NCI-H446 (cell line): Measurements from ENCODE around the gene GPR137B.
"Not testable (repeated sequence)": the region's sequence is repeated elsewhere in the genome, so short reads cannot be mapped to it uniquely, and the experiment has no call there.

Experiments
- DNase-seq, 2 experiments: peaks; one replicate each; lab custom pipeline; 2025; lab: John Stamatoyannopoulos, UW

GPR137B gene

GRCh38 chr1:236161230-236161629, 18.9 kb downstream of the GPR137B start:
- DNase-seq, result no peak

DNA sequence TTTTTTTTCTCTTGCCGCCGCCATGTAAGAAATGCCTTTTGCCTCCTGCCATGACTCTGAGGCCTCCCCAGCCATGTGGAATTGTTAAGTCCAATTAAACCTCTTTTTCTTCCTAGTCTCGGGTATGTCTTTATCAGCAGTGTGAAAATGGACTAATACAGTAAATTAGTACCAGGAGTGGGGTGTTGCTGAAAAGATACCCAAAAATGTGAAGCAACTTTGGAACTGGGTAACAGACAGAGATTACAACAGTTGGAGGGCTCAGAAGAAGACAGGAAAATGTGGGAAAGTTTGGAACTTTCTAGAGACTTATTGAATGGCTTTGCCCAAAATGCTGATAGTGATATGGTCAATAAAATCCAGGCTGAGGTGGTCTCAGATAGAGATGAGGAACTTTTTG, 19.4 kb downstream of the GPR137B start:
- not testable (repeated sequence) for DNase-seq

DNA sequence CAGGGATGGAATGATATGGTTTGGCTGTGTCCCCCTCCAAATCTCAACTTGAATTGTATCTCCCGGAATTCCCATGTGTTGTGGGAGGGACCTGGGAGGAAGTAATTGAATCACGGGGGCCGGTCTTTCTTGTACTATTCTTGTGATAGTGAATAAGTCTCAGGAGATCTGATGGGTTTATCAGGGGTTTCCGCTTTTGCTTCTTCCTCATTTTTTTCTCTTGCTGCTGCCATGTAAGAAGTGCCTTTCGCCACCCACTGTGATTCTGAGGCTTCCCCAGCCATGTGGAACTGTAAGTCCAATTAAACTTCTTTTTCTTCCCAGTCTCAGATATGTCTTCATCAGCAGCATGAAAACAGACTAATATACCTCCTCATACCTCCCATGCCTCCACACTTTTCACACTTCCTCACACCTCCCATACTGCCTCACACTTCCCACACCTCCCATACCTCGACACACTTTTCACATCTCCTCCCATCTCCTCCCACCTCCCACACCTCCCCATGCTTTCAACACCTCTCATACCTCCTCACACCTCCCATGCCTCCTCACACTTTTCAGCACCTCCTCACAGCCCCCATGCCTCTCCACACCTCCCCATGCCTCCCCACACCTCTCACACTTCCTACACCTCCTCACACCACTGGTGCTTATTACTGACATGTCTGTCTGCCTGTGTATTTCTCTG, 21.3 kb downstream of the GPR137B start:
- DNase-seq, result no peak

GRCh38 chr1:236164273-236164672, 21.9 kb downstream of the GPR137B start:
- no peak for DNase-seq

DNA sequence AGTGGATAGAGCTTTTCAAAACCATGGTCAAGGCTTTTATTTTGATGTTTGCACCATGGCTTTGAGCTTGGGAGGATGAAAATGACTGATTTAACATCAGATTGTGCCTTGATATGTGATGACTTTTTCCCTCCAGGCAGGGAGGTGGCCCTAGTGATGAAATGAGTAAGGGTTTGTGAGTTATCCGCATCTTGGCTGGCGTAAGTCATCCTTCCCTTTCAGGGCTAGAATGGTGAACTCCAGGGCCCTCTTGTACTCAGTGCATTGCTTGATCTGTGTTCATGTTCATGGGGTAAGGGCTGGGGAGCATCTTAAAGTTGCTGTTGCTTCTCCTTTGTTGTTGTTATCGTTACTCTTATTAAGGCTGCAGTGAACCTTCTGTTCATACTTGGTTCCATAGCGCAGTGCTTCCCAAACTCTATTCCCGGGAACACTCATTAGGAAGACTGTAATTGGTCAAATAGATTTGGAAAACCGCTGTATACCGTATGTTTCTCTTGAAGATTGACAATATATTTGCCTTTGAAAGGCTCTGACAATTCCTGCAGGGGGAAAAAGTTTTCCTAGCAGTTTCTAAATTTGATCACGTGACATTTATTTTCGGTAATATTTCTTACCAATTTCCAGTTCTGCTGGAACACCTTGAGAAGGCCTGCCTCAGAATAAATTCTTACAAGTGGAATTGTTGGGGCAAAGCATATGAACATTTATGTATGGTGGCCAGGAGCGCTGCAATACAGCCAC, 23.1 kb downstream of the GPR137B start:
- no peak for DNase-seq

- DNase-seq, result no peak
Observed at GRCh38 chr1:236166041-236166440, 23.7 kb downstream of the GPR137B start.

- no peak for DNase-seq
Observed at GRCh38 chr1:236167154-236167553, 24.8 kb downstream of the GPR137B start.

GRCh38 chr1:236167578-236167977, 25.2 kb downstream of the GPR137B start:
- no peak for DNase-seq

DNA sequence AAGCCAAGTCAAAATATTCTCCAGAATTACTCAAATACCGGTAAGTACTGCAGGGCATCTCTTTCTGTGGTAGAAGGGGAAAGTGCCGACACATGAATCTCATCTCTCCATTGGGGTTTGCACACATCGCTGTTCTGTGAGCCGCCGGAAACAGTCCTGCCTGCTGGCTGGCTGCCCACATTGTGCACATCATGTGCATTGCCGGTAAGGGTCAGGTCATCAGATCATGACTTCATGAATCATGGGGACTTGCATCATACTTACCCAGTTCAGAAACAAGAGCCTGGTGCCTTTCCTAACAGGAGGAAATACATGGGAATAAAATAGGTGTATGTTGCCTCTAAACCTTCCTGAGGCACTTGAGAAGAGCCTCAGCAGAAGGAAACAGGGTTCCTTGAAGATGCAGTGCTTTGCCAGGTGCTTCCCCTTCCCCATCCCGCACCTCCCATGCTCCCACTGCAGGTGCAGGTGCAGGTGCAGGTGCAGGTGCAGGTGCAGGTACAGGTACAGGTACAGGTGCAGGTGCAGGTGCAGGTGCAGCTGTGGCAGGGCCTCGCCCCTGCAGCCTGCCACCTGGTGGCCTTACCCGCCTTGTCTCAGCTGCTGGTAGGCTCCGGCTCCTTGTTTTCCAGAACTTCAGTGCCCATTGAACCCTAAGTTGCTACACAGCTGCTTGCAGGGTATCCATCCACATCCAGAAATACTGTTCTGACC, 26.5 kb downstream of the GPR137B start:
- DNase-seq, result no peak

DNA sequence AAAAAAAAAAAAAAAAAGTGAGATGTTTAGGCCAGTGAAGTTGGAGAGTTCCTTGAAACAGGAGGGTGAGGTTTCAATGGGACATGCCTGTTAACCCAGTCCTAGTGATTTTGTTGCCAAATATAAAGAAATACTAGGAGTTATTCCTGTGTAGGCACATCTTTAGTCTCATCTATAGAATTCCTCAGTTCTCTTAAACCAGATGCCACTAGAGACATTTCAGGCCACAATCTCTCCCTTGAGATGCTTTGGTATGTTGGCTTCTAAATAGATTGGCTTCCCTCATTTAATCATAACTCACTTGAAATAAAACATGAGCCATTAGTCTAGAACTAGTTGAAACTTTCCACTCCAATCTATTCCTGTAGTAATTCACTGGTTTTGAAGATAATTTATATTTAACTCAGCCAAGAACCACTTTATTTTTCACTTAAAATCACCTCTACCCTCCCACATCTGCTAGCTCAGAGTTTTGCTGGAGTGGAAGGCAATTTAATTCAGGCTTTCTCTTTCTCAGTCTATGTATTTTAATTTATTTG, 29.8 kb downstream of the GPR137B start:
- no peak for DNase-seq

DNA sequence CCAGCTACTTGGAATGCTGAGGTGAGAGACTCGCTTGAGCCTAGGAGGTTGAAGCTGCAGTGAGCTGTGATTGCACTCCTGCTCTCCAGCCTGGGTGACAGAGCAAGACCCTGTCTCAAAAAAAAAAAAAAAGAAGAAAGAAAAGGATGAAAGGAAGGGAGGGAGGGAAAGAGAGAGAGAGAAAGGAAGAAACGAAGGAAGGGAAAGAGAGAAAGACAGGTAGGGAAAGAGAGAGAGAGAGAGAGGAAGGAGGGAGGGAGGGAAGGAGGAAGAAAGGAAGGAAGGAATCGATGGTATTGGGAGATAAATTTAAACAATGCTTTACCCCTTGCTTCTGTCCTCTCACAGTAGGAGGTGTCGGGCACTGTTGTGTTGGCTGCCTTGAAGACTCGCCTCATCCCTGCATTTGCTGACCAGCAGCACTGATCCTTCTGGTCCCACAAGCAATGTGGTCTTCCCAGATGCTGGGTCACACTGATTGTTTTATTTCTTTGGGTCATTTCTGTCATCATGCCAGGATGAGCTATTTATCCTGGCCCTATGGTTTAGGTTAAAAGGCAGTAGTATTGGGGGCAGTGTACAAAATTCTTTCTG, 30.9 kb downstream of the GPR137B start:
- no peak for DNase-seq

DNA sequence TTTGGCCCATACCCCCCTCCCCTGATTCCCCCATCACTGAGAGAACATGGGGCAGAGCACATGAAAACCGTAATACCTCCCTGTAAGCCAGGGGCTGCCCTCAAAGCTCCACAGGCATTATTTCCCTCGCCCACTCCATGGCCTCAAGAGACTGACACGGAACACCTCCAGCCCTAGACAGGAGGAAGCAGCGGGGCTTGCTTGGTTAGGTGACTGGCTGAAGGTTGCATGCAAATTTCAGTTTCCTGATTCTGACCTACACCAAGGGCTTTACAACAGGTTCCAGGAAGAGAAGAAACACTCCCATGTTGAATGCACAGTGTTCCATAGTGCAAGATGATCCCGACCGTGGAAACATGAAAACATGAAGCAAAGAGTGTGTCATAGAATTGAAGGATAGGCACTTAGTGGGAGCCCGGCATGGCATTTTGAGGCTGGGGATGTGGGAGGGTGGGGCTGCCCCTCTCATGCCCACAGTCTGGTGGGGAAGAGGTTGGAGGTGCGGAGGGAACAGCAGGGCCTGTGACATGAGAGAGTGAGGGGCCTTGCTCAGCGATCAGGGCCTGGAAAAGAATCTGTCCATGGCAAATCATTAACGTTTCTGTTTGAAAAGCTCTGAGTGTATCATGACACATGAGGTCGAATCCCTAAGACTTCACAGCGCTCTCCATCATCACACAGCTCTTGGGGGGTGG, 33.5 kb downstream of the GPR137B start:
- DNase-seq, result no peak

DNA sequence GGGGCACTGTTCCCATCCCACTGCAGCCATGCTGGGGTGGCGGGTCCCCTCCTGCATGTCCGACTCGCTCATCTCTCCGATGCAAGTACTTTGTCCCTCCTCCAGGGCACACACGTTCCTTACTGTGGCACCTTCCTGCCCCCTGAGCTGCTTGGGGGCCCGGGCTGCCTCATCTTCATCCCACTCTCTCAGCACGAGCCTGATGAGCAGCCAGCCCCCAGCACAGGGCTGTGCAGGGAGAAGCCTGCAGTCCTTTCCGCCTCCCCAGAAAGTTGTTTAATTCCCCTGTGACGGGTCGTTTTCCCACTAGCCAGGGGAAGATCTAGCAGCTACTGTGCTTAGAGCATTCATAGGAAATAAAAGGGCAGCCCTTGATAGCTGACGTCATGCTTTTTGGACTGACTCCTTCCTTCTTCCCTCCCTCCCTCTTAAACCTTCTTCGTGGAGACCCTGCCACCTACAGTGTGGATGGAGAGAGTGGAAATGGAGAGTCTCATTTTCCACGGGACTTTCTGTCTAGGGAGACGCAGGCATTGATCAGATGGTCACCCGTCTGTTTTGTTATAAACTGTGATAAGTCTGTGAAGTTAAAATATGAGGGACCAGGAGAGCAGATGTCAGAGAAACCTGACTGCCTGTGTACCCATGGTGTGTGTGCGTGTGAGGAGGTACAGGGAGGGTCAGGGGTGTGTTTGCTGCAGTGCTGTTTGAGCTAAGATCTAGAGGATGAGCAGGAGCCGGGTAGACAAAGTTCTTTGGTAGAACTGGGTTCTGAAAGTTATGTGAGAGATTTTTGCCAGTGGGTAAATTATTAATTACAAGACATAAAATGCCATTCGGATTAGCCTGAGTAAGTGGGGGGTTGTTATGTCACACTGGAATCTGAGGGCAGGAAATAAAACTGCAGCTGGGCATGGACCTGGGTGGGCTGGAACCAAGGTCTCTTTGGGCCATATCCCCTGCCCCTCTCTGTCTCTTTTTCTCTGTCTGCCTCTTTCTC, 34.3 kb downstream of the GPR137B start:
- DNase-seq, result no peak

GRCh38 chr1:236179634-236180033, 37.3 kb downstream of the GPR137B start:
- no peak for DNase-seq

DNA sequence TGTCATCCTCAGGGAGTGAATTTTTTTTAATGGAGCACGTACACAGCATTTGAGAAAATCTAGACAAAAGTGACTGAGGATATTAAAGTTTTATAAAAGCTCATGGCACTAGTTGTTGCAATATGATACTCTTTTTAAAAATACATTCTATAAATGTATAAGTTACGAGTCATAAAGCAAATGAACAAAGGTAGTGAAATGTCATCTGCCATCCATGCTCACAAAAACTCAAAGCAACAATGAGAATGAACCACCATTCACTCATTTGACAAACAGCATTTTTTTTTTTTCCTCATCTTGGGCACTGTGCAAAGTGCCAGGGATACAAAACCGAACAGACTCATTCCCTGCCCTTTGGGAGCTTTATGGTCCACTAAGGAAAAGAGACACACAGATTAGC, 38.7 kb downstream of the GPR137B start:
- DNase-seq, result no peak

- no peak for DNase-seq
Observed at GRCh38 chr1:236185687-236186086, 43.3 kb downstream of the GPR137B start.

DNA sequence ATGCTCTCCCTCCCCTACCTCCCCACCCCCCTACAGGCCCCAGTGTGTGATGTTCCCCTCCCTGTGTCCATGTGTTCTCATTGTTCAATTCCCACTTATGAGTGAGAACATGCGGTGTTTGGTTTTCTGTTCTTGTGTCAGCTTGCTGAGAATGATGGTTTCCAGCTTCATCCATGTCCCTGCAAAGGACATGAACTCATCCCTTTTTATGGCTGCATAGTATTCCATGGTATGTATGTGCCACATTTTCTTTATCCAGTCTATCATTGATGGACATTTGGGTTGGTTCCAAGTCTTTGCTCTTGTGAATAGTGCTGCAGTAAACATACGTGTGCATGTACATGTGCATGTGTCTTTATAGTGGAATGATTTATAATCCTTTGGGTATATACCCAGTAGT, 44.1 kb downstream of the GPR137B start:
- not testable (repeated sequence) for DNase-seq

GRCh38 chr1:236188084-236188483, 45.7 kb downstream of the GPR137B start:
- DNase-seq, result not testable (repeated sequence)

DNA sequence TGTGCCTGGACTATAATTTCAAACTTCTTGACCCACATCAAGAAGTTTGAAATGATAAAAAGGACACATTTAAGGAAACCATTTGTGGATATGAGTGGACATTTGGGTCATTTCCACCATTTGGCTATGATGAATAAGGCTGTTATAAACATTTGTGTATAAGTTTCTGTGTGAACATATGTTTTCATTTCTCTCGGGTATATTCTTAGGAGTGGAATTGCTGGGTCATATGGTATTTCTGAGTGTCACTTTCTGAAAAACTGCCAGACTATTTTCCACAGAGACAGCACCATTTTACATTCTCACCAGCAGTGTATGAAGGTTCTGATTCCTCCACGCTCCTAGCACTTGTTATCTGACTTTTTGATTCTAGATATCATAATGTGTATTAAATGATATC, 50.8 kb downstream of the GPR137B start:
- DNase-seq, result no peak

- no peak for DNase-seq
Observed at GRCh38 chr1:236200925-236201324, 58.6 kb downstream of the GPR137B start.
